ENCODE measurements around the gene FGF8.

- TF ChIP-seq CTCF (conservative IDR thresholded peaks at IDR 0.05 in 1 of 2, IDR thresholded peaks at IDR 0.05 in 1 of 2; ENCODE audit: low read depth in 1 of 2, low read length in 2 of 2) (peak; percentile 83 to 87), EZH2 (IDR thresholded peaks at IDR 0.05; ENCODE audit: low read length, missing control alignments) (no peak)
Observed at GRCh38 chr10:101780818-101781654, 5.1 kb upstream of the FGF8 start.

Data from fibroblast of lung (primary cell).